ENCODE data around the gene PLAU. TPM values are rescaled to one million over a fixed set of nuclear protein-coding genes. Genes with fewer than 3 reads are reported as not detected.

Gene PLAU
- total RNA-seq, 1 donor from 2014 or later: 54.8 TPM

GRCh38 chr10:73920089-73920488, 9.2 kb downstream of the PLAU start:
- no peaks in the 10 kb centered on the region for H3K27me3 Mint-ChIP-seq (ENCODE audit: low read depth)
- no peak for DNase-seq (ENCODE audit: low spot score)
- peak overlapping the region; percentile 90 for H3K27ac Mint-ChIP-seq (ENCODE audit: unreplicated experiment)
- H3K4me1 Mint-ChIP-seq (ENCODE audit: low read depth): peaks cover 48% of the 10 kb centered on the region
- no peak overlapping the region for H3K4me3 Mint-ChIP-seq (ENCODE audit: unreplicated experiment)
- peak; percentile 32 for TF ChIP-seq CTCF (IDR thresholded peaks at IDR 0.05)
- peaks cover 19% of the 10 kb centered on the region for H3K36me3 Mint-ChIP-seq (ENCODE audit: low read depth)
- H3K9me3 Mint-ChIP-seq (ENCODE audit: low read depth): no peaks in the 10 kb centered on the region

GRCh38 chr10:73922007-73922863, 11.3 kb downstream of the PLAU start:
- Mint-ChIP-seq H3K36me3 (ENCODE audit: low read depth) (peaks cover 2% of the 10 kb centered on the region), H3K4me1 (ENCODE audit: low read depth) (peaks cover 29% of the 10 kb centered on the region), H3K27ac (ENCODE audit: unreplicated experiment) (no peak overlapping the region)

GRCh38 chr10:73922864-73923133, 11.9 kb downstream of the PLAU start:
- TF ChIP-seq CTCF (IDR thresholded peaks at IDR 0.05): no peak
- no peak for DNase-seq (ENCODE audit: low spot score)
- Mint-ChIP-seq H3K4me1 (ENCODE audit: low read depth) (peaks cover 24% of the 10 kb centered on the region), H3K27me3 (ENCODE audit: low read depth) (no peaks in the 10 kb centered on the region), H3K36me3 (ENCODE audit: low read depth) (no peaks in the 10 kb centered on the region), H3K4me3 (ENCODE audit: unreplicated experiment) (no peak overlapping the region), H3K9me3 (ENCODE audit: low read depth) (no peaks in the 10 kb centered on the region), H3K27ac (ENCODE audit: unreplicated experiment) (no peak overlapping the region)

More at GRCh38 chr10:73922007-73922863, 11.3 kb downstream of the PLAU start:
- no peaks in the 10 kb centered on the region for H3K27me3 Mint-ChIP-seq (ENCODE audit: low read depth)
- DNase-seq (ENCODE audit: low spot score): no peak
- H3K9me3 Mint-ChIP-seq (ENCODE audit: low read depth): no peaks in the 10 kb centered on the region
- H3K4me3 Mint-ChIP-seq (ENCODE audit: unreplicated experiment): no peak overlapping the region
- no peak for TF ChIP-seq CTCF (IDR thresholded peaks at IDR 0.05)

- H3K4me3 Mint-ChIP-seq (ENCODE audit: unreplicated experiment): no peak overlapping the region
- peaks cover 24% of the 10 kb centered on the region for H3K4me1 Mint-ChIP-seq (ENCODE audit: low read depth)
- no peak for TF ChIP-seq CTCF (IDR thresholded peaks at IDR 0.05)
- no peak overlapping the region for H3K27ac Mint-ChIP-seq (ENCODE audit: unreplicated experiment)
- H3K36me3 Mint-ChIP-seq (ENCODE audit: low read depth): no peaks in the 10 kb centered on the region
- DNase-seq (ENCODE audit: low spot score): peak; percentile 40
- H3K9me3 Mint-ChIP-seq (ENCODE audit: low read depth): no peaks in the 10 kb centered on the region
- H3K27me3 Mint-ChIP-seq (ENCODE audit: low read depth): no peaks in the 10 kb centered on the region
These were observed 13.1 kb downstream of the PLAU start for GRCh38 chr10:73923935-73924598.

GRCh38 chr10:73924935-73925334, 14.0 kb downstream of the PLAU start:
- no peak for TF ChIP-seq CTCF (IDR thresholded peaks at IDR 0.05)
- no peaks in the 10 kb centered on the region for H3K9me3 Mint-ChIP-seq (ENCODE audit: low read depth)
- H3K27ac Mint-ChIP-seq (ENCODE audit: unreplicated experiment): no peak overlapping the region
- peaks cover 18% of the 10 kb centered on the region for H3K4me1 Mint-ChIP-seq (ENCODE audit: low read depth)
- no peaks in the 10 kb centered on the region for H3K27me3 Mint-ChIP-seq (ENCODE audit: low read depth)
- H3K36me3 Mint-ChIP-seq (ENCODE audit: low read depth): peaks cover 1% of the 10 kb centered on the region
- DNase-seq (ENCODE audit: low spot score): peak; percentile 22
- no peak overlapping the region for H3K4me3 Mint-ChIP-seq (ENCODE audit: unreplicated experiment)
